ENCODE data around the gene TOMM7.

- TF ChIP-seq CTCF (IDR thresholded peaks at IDR 0.05 in 8 of 11, conservative IDR thresholded peaks at IDR 0.05 in 3 of 11) (no peak), POLR2AphosphoS5 (IDR thresholded peaks at IDR 0.05) (no peak)
Measured at GRCh38 chr7:22826593-22826992, 3.9 kb upstream of the TOMM7 start.

All from spleen (tissue), 7 donors.